Endometrium (tissue), 2 donors: Measurements from ENCODE around the gene TRMT2A.
"Not testable (repeated sequence)": the region's sequence is repeated elsewhere in the genome, so short reads cannot be mapped to it uniquely, and the experiment has no call there.

Experiments
- FAIRE-seq: peaks from 2 replicates; lab custom pipeline; 2012; peaks lifted over from hg19 to GRCh38; lab: Jason Lieb, UNC
- donor health status: control.
- donor health status: control.

The TRMT2A gene

GRCh38 chr22:20084547-20085413 is 32.2 kb downstream of the TRMT2A start:
- FAIRE-seq, result no peak

DNA sequence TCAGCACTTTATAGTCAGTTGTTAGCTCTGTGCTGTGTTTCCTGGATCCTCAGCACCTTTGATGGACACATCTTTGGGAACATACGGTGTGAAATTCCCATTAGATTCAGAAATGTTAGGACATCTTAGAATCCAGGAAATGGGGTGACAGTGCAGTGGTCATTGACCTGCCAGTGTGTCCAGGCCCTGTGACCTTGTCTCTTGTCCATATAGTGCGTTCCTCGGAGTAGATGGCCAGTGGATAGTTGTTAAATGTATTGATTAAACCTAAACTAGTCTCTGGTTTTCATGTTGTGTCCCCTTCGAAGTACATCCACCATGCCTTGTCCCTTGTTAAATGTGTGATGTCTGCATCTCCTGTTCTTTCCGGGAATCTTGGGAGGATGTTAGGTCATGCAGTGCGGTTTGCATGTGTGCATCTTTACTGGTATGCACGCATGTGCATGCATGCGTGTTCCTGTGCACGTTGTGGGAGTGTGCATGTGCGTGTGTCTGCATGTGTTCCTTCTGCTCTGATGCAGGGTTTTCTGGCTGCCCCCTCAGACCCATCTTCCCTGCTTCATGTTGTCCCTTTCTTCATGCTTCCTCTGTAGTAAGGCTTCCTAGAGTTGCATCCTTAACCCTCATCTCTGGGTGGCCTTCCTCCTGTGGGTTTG is 33.0 kb downstream of the TRMT2A start:
- no peak for FAIRE-seq

GRCh38 chr22:20083157-20083890 is 33.7 kb downstream of the TRMT2A start:
- no peak for FAIRE-seq

DNA sequence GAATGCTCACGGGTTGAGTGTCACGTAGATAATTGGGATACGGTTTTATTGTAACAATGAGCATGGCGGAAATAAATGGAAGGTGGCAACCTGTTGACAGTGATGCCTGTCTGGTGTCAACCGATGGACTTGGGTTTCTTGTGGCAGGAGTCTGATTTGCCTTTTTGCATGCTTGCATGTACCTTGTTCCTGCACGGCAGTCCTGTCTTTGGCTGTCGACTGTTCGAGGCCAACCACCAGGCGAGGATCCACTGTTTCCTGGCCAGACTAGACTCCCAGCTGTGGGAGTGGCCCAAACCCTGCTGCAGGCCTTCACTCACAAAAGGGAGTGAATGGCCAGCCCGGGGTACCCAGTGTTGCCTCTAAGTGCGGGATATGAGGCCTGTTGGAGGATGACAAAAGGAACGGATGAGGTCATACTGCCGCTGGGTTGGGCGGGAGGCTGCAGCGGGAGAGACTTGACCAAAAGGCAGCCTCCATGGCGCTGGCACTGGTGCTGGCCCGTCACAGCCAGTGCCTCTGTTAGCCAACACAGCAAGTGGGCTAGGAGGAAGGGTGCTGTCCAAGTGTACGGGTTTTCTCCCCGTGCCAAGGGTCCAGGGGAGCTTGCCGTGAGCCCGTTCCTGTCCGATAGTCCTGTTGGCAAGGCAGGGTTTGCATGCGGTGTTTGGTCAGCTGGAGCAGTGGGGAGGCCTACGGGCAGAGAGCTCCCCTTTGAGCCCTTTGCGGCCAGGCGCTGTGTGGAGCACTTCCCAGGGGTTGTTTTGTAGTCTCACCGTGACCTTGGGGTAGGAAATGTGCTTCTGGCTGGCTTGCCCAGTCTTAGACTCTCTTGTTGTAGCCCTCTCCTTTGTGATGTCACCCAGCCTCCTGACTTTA is 36.0 kb downstream of the TRMT2A start:
- FAIRE-seq, result no peak

GRCh38 chr22:20080445-20080775 is 36.6 kb downstream of the TRMT2A start:
- no peak for FAIRE-seq

GRCh38 chr22:20079745-20080444 is 37.1 kb downstream of the TRMT2A start, which contains the start of gene DGCR8:
Gene DGCR8 (plus strand): TSS chr22:20080241. CDS start chr22:20085964, 5,723 bp downstream.
- no peak for FAIRE-seq

DNA sequence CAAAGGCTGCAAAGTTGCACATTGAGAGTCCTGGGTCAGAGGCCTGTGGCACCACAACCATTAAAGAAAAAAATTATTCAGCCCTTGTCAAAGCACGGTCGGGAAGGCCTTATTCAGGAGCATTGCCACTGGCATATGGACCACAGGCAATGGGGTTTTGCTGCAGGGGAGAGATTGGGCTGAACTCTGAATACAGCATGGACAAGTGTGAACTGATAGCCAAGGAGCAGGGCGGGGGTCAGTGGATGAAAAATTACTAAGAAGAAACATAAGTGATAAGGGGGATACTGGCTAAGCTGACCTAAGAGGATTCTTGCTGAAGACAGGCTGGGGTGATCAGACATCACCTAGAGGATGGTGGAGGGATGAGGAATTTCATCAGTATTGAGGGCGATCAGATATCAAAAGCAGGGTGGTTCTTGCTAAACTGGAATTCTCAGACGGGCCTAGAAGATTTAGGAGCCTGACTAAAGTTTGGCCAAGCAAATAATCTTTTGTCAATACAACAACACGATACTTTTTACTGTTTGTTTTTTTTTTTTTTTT is 40.3 kb downstream of the TRMT2A start:
- FAIRE-seq, result no peak

- no peak for FAIRE-seq
Observed at GRCh38 chr22:20071524-20071972, 45.5 kb downstream of the TRMT2A start.

- no peak for FAIRE-seq
Observed at GRCh38 chr22:20069331-20070042, 47.5 kb downstream of the TRMT2A start.

DNA sequence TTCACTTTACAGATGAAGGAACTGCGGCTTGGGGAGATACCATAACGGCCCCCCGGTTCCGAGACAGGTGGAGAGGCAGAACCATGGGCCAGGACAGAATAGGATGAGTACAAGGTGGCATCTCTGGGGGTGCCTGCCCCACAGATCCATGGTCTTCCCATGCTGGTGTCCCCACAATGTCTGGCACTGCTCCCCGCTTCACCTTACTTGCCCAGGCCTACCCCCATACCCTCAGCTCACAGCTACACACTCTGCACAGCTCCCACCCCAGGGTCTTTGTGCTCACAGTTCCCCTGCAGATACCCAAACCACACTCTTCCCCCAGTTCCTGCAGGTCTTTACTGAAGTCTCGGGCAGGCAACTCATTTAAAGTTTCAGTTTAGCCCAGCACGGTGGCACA is 48.4 kb downstream of the TRMT2A start:
- FAIRE-seq, result no peak

DNA sequence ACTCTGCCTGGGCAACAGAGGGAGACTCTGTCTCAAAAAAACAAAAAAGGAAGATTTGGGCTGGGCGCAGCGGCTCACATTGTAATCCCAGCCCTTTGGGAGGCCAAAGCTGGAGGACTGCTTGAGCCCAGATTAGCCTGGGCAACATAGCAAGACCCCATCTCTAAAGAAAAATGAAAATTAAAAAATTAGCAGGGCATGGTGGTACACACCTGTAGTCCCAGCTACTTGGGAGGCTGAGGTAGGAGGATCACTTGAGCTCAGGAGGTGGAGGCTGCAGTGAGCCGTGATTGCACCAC is 49.7 kb downstream of the TRMT2A start:
- not testable (repeated sequence) for FAIRE-seq

DNA sequence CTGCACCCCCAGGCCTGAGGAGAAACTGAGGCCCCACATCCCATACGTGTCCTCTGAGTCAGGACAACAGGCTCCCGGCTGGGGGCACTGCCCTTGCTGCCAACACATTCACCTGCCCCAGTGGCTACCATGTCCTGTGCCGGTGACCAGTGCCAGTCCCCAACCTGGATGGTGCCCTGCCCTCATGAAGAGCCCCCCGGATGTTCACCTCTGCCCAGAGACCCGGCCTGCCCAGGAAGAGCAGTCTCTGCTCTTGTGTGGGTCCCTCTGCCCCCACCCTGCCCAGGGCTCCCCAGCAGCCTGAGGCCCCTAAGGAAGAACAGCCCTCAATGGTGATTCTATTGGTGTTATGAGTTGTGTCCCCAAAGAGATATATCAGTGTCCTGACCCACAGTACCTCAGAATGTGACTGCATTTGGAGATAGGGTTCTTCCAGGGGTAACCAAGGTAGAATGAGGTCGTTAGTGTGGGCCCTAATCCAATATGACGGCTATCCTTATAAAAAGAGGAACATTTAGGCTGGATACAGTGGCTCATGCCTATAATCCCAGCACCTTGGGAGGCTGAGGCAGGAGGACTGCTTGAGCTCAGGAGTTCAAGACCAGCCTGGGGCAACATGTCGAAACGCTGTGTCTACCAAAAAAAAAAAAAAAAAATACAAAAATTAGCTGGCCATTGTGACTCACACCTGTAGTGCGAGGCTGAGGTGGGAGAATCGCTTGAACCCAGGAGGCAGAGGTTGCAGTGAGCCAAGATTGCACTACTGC is 50.2 kb downstream of the TRMT2A start:
- FAIRE-seq, result no peak

DNA sequence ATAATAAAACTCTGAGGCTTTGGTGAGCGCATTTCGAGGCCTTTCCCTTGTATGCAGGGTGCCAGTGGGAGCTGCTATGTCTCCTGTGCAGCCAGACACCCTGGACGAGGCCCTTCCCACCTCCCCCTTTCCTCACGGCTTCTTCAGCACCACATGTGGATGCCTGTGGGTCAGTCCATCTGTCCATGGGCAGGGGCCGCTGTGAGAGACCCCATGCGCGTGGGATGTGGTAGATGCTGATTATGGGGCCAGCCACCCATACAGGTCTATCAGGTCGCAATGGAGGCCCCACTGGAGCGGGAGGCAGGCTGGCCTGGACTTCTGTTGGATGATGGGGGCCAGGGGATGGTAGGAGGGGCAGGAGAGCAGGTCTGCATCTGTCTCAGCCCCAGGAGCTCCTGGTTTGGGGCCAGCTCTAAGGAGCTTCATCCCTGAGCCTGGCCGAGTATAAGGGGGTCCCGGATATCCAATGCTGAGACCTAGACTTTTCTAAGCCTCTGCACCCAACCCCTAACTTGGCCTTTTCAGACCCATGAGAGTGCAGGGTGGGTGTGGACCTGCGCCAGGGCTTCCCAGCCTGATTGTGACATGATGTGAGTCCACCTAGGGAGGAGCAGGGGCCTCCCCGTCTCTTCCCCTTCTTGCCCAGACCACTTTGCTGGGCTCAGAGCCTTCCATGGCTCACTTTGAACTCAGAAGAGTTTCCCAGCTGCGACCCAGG is 51.0 kb downstream of the TRMT2A start:
- no peak for FAIRE-seq

DNA sequence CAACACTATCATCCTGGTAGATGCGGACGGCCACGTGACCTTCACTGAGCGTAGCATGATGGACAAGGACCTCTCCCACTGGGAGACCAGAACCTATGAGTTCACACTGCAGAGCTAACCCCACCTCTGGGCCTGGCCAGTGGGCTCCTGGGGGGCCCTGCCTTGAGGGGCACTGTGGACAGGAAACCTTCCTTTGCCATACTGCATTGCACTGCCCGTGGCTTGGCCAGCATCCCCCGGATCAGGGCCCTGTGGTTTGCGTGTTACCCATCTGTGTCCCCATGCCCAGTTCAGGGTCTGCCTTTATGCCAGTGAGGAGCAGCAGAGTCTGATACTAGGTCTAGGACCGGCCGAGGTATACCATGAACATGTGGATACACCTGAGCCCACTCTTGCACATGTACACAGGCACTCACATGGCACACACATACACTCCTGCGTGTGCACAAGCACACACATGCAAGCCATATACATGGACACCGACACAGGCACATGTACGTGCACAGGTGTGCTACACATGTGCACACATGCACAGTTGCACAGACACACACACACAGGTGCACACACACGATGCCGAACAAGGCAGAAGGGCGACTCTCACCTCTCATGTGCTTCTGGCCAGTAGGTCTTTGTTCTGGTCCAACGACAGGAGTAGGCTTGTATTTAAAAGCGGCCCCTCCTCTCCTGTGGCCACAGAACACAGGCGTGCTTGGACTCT is 52.3 kb downstream of the TRMT2A start:
- FAIRE-seq, result no peak

GRCh38 chr22:20064140-20064480 is 52.9 kb downstream of the TRMT2A start:
- FAIRE-seq, result no peak

GRCh38 chr22:20063271-20064139 is 53.5 kb downstream of the TRMT2A start:
- FAIRE-seq, result no peak

- no peak for FAIRE-seq
Observed at GRCh38 chr22:20062766-20063083, 54.3 kb downstream of the TRMT2A start.
